ENCODE measurements around the gene EIF4EBP3. TPM values are rescaled to one million over a fixed set of nuclear protein-coding genes. Genes with fewer than 3 reads are reported as not detected.

EIF4EBP3 gene
- total and polyA plus RNA-seq, 9 of the 15 experiments (the other 6 are each of a cell fraction or from before 2014, with no cell fraction given): 1.3 to 7.5 (median 3.8) TPM

- peak; percentile 74 for TF ChIP-seq ZBTB40 (IDR thresholded peaks at IDR 0.05)
- TF ChIP-seq ZBTB40 (CRISPR knock-in tag; IDR thresholded peaks at IDR 0.05): no peak
- no peak; the same call in 1 of the 2 replicates for TF ChIP-seq ZBTB43 (CRISPR knock-in tag; IDR thresholded peaks at IDR 0.05)
- TF ChIP-seq RB1 (IDR thresholded peaks at IDR 0.05; ENCODE audit: low read depth): peak; percentile 10; the same call in 1 of the 2 replicates
- peak in 1 of 2 experiments; percentile 33; a peak in 1 of 4 replicates for TF ChIP-seq UBTF (IDR thresholded peaks at IDR 0.05; ENCODE audit: borderline replicate concordance in 1 of 2, low read depth in 2 of 2, low read length in 2 of 2)
- peak in 1 of 2 experiments; percentile 90; a peak in 2 of 4 replicates for TF ChIP-seq SRF (CRISPR knock-in tag; IDR thresholded peaks at IDR 0.05)
- TF ChIP-seq HCFC1 (IDR thresholded peaks at IDR 0.05; ENCODE audit: low read depth, low read length): peak; percentile 83
- no peak for TF ChIP-seq XRCC4 (IDR thresholded peaks at IDR 0.05; ENCODE audit: extremely low read depth, insufficient read depth, insufficient read length)
- TF ChIP-seq E2F8 (IDR thresholded peaks at IDR 0.05; ENCODE audit: low read depth, partially characterized antibody): peak; percentile 81
- TF ChIP-seq NCOA2 (IDR thresholded peaks at IDR 0.05; ENCODE audit: partially characterized antibody in 2 of 2): no peak
Measured at GRCh38 chr5:140564196-140565023, 16.9 kb downstream of the EIF4EBP3 start, which contains the start of the genes APBB3 and SLC35A4 (continued).
